Mammary epithelial cell (primary cell): ENCODE results near the gene COQ8B.

Source experiments
- EZH2 ChIP-seq: IDR thresholded peaks from 2 replicates; pipeline ENCODE4 v1.6.1; 2012; ENCODE audit warnings: low read length, inconsistent platforms, borderline replicate concordance
- TF ChIP-seq, protein P1 (sequence below), 2 donors: IDR thresholded peaks in 1 of 2; conservative IDR thresholded peaks in 1 of 2; 2 replicates each; pipeline ENCODE4 v1.5.1; 2011 to 2012; ENCODE audit warnings: inconsistent platforms in 2 of 2, low read length in 2 of 2, mild to moderate bottlenecking in 2 of 2, control low read depth in 1 of 2, low read depth in 1 of 2; ENCODE audit not compliant: insufficient read depth in 1 of 2; ENCODE audit errors: extremely low read depth in 1 of 2

DNA sequence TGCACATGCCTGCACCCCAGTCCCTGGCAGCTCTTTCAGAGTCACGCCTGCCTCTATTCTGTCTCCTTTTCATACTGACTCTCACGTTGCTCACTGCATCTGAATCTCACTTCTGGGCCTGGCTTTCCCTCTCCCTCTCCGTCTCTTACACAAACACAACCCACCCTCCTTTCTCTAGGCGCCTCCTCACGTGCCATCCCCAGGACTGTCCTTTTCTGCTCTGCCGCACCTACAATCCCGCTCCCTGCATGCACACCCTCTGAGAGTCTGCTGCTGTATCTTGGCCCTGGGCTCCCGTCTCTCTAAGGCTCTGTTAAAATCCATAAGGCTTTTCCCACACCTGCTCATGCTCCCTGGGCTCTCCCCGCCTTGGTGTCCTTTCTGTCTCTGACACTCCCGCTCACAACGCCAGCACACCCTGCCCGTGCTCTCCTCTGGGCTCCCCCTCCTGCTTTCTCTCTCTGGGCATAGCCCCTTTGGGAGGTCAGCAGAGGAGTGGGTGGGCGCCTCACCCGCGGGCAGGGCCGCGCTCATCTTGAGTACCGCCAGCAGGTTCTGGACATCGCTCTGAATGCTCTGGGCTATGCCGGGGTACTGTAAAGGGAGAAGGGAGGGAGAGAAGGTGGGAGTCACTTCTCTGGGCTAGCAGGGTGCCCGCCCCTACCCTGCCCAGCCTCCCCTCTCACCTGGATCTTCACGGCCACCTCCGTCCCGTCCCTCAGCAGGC is 13.5 kb downstream of the COQ8B start:
- TF ChIP-seq, protein P1, sequence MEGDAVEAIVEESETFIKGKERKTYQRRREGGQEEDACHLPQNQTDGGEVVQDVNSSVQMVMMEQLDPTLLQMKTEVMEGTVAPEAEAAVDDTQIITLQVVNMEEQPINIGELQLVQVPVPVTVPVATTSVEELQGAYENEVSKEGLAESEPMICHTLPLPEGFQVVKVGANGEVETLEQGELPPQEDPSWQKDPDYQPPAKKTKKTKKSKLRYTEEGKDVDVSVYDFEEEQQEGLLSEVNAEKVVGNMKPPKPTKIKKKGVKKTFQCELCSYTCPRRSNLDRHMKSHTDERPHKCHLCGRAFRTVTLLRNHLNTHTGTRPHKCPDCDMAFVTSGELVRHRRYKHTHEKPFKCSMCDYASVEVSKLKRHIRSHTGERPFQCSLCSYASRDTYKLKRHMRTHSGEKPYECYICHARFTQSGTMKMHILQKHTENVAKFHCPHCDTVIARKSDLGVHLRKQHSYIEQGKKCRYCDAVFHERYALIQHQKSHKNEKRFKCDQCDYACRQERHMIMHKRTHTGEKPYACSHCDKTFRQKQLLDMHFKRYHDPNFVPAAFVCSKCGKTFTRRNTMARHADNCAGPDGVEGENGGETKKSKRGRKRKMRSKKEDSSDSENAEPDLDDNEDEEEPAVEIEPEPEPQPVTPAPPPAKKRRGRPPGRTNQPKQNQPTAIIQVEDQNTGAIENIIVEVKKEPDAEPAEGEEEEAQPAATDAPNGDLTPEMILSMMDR (conservative IDR thresholded peaks at IDR 0.05 in 1 of 2, IDR thresholded peaks at IDR 0.05 in 1 of 2; ENCODE audit: extremely low read depth in 1 of 2, insufficient read depth in 1 of 2, low read depth in 1 of 2, low read length in 2 of 2): no peak
- TF ChIP-seq EZH2: no peak
